CD4-positive, alpha-beta T cell treated with Interleukin-17A for 4 hours (primary cell): ENCODE data around the gene HDDC3.

Source experiments
- DNase-seq: peaks from one replicate; pipeline ENCODE4 v3.0.0-alpha.2; 2020; ENCODE audit warnings: mixed read lengths

Gene HDDC3

GRCh38 chr15:90931828-90932659, at the start of gene HDDC3:
Gene HDDC3, minus strand, starts transcription at chr15:90932549. Its CDS starts 9 bp downstream, at chr15:90932540.
- DNase-seq: peak; percentile 94

DNA sequence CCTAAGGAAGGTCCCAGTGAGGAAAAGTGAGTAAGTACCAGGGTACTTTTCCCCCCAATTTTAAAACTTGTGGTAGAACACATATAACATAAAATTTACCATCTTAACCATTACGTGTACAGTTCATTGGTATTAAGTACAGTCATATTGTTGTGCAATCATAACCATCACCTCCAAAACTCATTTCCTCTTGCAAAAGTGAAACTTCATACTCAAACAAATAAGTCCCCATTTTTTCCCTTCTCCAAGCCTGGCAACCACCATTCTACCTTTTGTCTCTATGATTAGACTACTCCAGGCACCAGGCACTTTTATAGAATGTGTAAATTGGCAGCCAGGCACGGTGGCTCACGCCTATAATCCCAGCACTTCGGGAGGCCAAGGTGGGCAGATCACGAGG, 49.8 kb upstream of the HDDC3 start:
- DNase-seq: no peak

GRCh38 chr15:90981681-90982080, 49.3 kb upstream of the HDDC3 start:
- no peak for DNase-seq

DNA sequence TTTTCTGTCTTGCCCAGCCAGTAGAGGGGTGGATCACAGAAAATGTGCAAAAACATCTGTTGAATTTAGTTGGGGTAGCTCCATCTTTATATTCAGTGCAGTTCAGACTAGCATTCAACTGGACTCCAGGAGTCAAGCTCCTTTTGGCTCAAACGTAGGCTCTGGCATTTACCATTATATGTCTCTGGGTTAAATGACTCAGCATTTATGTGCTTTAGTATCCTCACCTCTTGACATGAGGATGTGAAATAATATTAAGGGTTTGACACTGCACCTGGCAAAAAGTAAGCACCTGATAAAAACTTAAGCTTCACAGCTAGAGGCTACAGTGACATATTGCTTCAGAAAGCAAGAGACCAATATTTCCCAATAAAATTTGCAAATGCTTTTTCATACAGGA, 47.2 kb upstream of the HDDC3 start:
- no peak for DNase-seq

- no peak for DNase-seq
These were observed 41.9 kb upstream of the HDDC3 start for GRCh38 chr15:90974216-90974615.

- DNase-seq: no peak
These were observed 39.8 kb upstream of the HDDC3 start for GRCh38 chr15:90972133-90972532.

- DNase-seq: no peak
These were observed 37.9 kb upstream of the HDDC3 start for GRCh38 chr15:90970274-90970673.

- no peak for DNase-seq
These were observed 36.1 kb upstream of the HDDC3 start for GRCh38 chr15:90968434-90968833.

- no peak for DNase-seq
These were observed 34.9 kb upstream of the HDDC3 start for GRCh38 chr15:90967206-90967605.

DNA sequence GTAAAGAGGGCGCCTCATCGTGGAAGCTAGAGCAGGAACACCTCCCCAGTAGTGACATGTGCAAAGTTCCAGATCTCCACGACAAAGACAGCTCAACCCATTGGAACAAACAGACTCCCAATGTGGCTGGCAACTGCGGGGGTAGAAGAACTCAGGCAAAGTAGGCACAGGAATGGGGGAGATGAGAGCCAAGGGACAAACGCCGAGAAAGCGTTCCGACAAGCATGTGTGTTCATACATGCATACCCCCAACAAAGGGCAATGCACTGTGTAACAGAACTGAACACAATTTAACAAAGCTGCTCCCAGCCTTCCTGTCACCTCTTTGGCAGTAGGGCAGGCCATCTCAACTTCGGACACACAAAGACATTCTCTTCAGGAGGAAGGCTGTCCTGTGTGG, 33.9 kb upstream of the HDDC3 start:
- DNase-seq: no peak

DNA sequence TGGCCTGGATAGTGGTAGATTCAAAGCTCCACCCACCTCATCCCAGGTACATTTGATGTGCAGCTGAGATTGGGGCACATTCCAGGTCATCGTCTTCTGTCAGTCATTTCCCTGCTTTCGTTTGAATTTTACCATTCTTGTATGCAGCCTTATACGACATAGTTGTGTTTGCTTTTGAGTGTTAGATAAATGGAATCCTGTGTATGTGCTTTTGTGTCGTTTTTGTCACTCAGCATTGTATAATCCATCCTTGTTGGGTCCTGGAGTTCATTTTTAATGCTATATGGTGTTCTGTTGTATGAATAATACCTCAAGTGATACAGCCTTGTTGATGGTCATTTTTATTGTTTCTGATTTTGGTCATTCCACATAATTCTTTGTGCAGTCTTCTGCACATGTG, 29.7 kb upstream of the HDDC3 start:
- no peak for DNase-seq

GRCh38 chr15:90960298-90961091, 28.1 kb upstream of the HDDC3 start:
- DNase-seq: no peak

GRCh38 chr15:90959894-90960293, 27.5 kb upstream of the HDDC3 start:
- no peak for DNase-seq

DNA sequence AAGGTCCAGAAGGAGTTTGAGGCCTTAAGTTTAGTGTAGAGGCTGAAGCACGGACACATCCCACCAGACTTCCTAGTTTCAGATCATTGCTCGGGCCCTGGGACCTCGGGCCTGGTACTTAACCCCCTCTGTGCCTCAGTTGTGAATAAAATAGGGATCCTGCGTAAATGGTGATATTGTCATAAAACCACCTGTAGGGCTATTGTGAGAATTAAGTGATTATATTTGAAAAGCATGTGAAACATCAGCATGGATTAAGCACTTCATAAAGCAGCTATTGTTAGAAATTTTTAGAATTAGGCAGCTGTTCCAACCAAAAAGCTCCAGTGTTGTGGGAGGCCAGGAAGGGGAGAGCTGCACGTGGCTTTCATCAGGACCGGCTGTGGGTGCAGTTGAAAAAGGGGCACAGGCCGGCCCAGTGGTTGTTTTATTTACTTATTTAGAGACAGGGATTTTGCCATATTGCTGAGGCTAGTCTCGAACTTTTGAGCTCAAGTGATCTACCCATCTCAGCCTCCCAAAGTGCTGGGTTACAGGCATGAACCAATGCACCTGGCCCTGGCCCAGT, 26.8 kb upstream of the HDDC3 start:
- no peak for DNase-seq

DNA sequence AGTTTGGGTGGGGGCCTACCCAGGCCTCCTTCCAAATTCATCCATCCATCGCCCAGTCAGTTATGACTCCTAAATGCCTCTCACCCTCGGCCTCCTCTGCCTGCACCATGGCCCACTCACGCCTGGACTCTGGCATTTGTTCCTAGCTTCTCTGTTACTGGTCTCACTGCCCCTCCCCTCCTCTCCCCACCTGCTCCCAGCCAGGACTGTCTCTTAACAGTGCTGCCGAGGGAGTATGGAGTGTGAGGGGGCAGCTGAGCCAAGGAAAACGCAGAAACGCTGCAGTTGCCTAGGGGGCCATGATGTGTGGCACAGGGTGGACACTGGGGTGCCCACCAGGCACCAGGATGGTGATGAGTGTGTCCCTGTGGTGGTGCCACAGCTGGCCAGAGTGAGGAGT, 25.4 kb upstream of the HDDC3 start:
- no peak for DNase-seq

DNA sequence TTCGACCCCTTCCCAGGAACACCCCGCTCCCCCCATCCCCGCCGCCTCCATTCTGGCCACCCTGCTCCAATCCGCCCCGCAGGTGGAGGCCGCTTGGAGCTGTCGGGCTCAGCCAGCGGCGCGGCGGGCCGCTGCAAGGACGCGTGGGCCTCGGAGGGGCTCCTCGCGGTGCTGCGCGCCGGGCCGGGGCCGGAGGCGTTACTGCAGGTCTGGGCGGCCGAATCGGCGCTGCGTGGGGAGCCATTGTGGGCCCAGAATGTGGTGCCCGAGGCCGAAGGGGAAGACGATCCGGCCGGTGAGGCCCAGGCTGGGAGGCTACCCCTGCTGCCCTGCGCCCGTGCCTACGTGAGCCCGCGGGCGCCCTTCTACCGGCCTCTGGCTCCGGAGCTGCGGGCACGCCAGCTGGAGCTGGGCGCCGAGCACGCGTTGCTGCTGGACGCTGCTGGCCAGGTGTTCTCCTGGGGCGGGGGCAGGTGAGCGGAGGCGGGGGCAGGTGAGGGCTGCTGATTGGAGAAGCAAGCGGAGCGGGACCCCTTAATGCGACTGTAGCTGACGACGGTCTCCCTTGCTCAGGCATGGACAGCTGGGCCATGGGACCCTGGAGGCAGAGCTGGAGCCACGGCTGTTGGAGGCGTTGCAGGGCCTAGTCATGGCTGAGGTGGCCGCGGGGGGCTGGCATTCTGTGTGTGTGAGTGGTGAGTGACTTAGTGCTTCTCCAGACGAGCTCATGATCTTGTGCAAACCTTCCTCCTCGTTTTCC, 24.9 kb upstream of the HDDC3 start:
- no peak for DNase-seq

DNA sequence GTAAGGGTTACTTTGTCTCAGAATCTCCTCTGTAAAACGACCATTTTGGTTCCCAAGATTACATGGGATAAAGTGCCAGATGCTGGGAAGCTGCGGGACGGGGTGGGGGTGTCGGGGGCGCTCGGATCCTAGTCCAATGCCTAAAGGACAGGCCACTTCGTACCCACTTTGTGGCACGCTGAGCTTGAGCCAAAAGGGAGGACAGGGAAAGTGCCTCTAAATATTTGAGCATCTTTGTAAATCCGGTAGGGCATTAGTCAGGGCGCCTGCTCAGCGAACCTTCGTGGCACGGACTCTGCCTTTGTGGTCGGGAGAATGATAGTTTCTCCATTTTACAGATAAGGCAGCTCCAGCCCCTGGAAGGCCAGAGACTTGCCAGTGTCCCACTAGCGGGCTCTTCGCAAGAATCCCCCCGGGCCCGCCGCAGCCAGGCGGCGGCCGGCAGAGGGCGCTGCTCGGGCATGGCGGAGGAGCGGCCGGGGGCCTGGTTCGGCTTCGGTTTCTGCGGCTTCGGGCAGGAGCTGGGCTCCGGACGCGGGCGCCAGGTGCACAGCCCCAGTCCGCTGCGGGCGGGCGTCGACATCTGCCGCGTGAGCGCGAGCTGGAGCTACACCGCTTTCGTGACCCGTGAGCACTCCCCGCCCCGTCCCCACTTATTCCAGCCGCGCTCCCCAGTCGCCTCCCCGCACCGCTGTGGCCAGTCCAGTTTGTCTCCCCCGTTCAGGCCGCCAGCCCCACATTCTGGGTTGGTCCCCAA, 24.1 kb upstream of the HDDC3 start:
- DNase-seq: peak; percentile 76

DNA sequence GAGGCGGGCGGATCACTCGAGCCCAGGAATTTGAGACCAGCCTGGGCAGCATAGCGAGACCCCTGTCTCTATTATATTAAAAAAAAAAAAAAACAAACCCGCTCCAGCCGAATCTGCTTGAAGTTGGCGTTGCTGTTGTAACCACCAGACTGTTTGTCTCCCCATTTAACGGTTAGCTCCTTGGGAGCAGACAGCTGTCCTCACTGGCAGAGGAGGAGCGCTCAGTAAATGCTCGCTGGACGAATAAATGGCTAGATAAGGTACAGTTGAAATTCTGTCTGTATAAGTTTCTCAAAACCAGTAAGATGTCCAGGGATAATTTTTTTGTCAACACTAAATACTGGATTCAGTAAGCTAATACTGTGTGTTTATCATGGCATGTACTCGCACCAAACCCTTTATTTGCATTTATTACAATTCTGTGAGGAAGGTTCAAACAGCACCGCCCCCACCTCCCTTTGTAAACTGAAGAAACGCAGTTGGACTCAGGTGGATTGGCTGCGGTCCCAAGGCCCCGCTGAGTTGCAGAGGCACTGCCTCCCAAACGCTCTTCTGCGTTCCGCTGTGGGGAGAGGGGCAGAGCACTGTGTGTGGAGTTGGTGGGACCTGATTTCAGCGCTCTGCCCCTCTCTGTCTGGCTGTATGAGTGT, 23.4 kb upstream of the HDDC3 start:
- DNase-seq: no peak

DNA sequence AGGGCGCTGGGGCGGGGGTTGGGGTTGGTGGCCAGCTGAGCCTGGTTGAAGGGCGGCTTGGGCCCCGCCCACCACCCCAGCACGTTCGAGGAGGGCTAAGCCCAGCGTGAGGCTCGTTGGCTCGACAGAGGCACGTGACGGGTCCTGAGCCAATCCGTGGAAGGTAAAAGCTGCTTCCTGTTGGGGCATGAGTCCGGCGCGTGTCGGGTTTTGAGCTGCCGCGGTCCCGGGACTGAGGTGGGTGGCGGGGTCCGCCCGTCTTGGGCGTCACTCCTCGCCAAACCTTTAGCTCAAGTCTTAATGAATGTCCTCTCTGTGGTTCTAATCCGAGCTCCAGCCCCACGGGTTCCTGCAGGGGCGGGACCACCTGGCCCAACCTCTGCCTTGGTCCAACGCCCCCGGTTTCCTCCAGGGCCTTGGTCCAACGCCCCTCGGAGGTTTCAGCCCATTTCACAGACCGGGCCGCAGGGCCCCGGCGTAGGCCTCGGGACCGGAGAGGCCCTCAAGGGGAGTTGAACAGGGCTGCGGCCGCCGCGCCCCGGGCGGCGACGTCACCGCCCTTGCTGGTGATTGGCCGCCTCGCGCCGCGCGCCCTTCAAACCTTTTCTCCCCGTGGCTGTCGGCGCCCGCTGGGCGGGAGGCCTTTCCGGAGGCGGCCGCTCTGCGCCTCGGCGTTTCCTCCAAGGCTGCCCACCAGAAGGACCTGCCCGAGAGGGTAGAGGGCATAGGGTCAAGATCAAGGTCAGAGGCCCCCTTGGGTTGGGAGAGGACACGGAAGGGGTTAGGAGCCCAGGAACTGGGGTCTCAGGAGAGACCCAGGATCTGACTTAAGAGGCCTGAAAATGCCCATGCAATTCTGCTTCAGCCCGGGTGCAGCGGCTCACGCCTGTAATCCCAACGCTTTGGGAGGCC, 22.6 kb upstream of the HDDC3 start, which contains the start of gene RCCD1:
Gene RCCD1, plus strand, starts transcription at position 173 of the 912 bp plus-strand sequence. CDS start 1,851 bp downstream, outside the sequence.
- peak; percentile 87 for DNase-seq

DNA sequence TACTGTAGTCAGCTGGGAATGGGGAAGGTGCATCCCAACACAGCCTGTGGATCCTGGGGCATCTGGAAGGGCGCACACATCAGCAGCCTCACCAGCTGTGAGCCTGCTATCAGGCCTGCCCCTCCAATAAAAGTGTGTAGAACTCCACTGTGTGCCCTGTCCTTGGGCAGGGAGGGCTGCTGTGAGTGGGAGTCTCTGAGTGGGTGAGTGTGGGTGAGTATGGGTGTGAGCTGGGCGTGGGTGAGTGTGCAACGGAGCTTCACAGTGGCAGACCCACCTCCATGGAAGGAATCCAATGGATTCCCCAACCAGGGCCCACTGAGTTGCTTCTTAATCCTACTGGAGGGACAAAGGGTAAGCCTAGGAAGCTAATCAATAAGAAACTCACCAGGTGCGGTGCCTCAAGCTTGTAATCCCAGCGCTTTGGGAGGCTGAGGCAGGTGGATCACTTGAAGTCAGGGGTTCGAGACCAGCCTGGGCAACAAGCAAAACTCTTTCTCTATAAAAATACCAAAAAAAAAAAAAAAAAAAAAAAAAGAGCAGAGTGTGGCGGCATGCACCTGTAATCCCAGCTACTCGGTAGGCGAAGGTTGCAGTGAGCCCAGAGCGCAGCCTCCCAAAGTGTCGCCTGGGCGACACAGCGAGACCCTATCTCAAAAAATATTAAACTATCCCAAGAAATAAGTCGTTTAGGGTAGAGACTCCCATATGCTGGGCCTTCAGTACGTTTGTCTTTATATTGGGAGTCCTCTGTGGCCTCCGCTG, 21.8 kb upstream of the HDDC3 start:
- DNase-seq: no peak
